HG02938 (cell line): ENCODE results near the gene STEAP3.

Source experiments
- ATAC-seq: cut with Tn5 transposase; IDR thresholded peaks from one replicate; pipeline ENCODE4 v1.9.1; 2021; ENCODE audit warnings: mild to moderate bottlenecking, moderate library complexity; ENCODE audit not compliant: unreplicated experiment

The STEAP3 gene

GRCh38 chr2:119223521-119224390 is at the start of gene STEAP3:
TSS of gene STEAP3 (plus strand) at chr2:119223834. CDS start at chr2:119231013, 7,179 bp downstream.
- peak; percentile 67 for ATAC-seq

GRCh38 chr2:119174216-119174992 is 49.2 kb upstream of the STEAP3 start:
- no peak for ATAC-seq

- ATAC-seq: no peak
These were observed 48.7 kb upstream of the STEAP3 start for GRCh38 chr2:119174993-119175347.

GRCh38 chr2:119175517-119175916 is 48.1 kb upstream of the STEAP3 start:
- ATAC-seq: no peak

- no peak for ATAC-seq
These were observed 46.3 kb upstream of the STEAP3 start for GRCh38 chr2:119177171-119177837.

- no peak for ATAC-seq
These were observed 45.8 kb upstream of the STEAP3 start for GRCh38 chr2:119177838-119178190.

GRCh38 chr2:119178776-119179175 is 44.9 kb upstream of the STEAP3 start:
- no peak for ATAC-seq

GRCh38 chr2:119179202-119179601 is 44.4 kb upstream of the STEAP3 start:
- ATAC-seq: no peak

GRCh38 chr2:119179991-119180390 is 43.6 kb upstream of the STEAP3 start:
- ATAC-seq: no peak

- no peak for ATAC-seq
These were observed 42.7 kb upstream of the STEAP3 start for GRCh38 chr2:119180892-119181291.

GRCh38 chr2:119181391-119181790 is 42.2 kb upstream of the STEAP3 start:
- ATAC-seq: no peak

GRCh38 chr2:119181791-119182445 is 41.7 kb upstream of the STEAP3 start:
- no peak for ATAC-seq

- ATAC-seq: no peak
These were observed 39.1 kb upstream of the STEAP3 start for GRCh38 chr2:119184512-119184911.

- ATAC-seq: no peak
These were observed 33.1 kb upstream of the STEAP3 start for GRCh38 chr2:119190321-119191111.

- no peak for ATAC-seq
These were observed 30.7 kb upstream of the STEAP3 start for GRCh38 chr2:119192893-119193292.

- ATAC-seq: no peak
These were observed 28.6 kb upstream of the STEAP3 start for GRCh38 chr2:119195001-119195400.

- ATAC-seq: no peak
These were observed 27.7 kb upstream of the STEAP3 start for GRCh38 chr2:119195887-119196286.

GRCh38 chr2:119196301-119197125 is 27.1 kb upstream of the STEAP3 start:
- no peak for ATAC-seq

- ATAC-seq: no peak
These were observed 26.6 kb upstream of the STEAP3 start for GRCh38 chr2:119197126-119197405.
